GM19397 (cell line): ENCODE results near the gene SCUBE1.

Source experiments
- ATAC-seq: cut with Tn5 transposase; IDR thresholded peaks from one replicate; pipeline ENCODE4 v1.9.1; 2021; ENCODE audit warnings: mild to moderate bottlenecking, moderate library complexity; ENCODE audit not compliant: unreplicated experiment

The SCUBE1 gene

DNA sequence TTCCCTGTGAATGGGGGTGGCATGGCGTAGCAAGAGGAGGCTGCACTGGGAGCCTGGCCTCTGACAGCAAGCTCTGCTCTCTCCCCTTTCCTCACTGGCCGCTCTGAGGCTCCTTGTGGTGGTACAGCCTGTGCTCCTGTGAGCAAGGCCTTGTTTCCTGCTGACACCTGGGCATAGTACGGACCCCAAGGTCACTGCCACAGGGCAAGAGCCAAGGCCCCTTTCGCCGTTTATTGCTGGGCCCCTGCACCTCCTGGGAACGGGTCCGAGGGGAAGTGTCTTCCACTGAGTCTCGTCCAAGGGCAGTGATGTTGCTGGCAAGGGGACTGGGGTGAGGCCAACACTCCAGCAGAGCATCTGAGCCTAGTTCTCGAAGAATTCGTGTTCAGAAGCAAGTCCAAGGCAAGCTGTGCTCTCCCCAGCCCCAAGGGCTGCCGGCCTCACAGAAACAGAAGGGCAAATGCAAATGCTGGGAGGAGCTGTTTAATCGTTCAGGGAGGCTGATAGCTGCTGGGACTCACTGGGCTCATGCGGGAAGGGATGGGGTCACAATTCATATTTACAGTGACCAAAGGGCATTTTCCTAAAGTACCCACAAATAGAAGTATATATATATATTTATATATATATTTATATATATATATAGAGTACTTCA is 140.3 kb downstream of the SCUBE1 start:
- no peak for ATAC-seq

DNA sequence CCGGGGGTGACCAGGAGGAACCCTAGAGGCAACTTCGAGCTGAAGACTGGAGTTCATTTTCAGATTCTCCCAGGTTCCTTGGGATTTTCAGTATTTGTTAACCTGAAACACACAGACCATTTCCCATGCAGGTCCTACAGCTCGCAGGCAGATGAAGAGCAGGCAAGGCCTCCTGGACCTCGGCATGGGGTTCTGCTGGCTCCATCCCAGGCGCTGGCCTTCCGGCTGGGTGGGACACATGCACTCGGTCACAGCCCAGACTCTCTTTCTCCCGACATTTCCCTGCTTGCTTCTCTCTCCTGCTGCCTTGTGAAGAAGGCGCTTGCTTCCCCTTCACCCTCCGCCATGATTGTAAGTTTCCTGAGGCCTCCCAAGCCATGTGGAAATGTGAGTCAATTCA is 140.8 kb downstream of the SCUBE1 start:
- ATAC-seq = no peak

- no peak for ATAC-seq
Measured at GRCh38 chr22:43201486-43202219, 141.5 kb downstream of the SCUBE1 start.

- ATAC-seq = no peak
Measured at GRCh38 chr22:43200555-43200954, 142.6 kb downstream of the SCUBE1 start.

DNA sequence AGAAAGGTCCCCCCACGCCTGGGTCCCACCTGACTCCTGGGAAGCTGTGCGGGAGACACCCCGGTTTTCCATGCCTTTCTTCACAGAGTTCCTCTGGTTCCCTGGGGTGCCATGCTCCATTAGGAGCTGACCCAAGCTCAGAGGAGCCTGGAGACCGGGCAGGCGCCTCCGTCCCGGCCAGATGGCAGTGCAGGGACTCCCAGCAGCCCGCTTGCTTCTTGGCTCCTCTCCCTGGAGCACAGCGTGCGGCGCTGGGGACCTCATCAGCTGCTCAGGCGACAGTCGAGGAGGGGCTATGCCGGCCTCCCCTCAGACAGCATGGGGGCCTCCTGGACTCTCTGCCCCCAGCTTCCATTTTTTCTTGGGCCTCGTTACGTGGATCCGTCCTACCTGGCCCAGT is 143.1 kb downstream of the SCUBE1 start:
- ATAC-seq = no peak

DNA sequence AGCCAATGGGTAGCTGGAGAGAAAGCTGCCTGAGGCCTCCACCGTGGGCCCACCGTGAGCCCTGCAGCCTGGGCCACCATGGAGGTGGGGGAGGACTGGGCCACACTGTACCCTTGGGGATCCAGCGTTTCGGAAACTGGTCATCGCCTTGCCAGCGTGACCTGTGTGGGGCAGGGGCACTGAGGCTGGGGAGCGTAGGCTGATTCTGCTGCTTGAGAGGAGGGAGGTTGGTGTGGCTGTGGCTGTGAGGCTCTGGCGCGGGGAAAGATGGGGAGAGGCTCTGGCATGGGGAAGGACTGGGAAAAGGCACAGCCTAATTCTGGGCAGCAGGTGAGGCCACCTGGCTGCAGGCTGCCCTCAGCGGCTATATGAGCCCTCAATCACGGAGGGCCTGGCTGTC is 143.6 kb downstream of the SCUBE1 start:
- no peak for ATAC-seq

DNA sequence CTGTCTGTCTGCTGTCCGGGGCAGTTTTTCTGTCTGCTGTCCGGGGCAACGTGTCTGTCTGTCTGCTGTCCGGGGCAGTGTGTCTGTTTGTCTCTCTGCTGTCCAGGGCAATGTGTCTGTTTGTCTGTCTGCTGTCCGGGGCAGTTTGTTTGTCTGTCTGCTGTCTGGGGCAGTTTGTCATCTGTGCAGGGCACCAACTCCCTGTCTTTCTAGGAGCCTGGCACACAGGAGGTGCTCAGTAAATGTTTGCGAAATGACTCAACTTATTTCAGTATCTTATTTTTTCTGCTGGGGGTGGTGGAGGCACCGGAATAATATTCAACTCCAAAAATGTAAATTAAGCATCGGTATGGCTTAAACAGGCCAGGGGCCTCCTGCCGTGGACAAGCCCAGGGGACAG is 144.2 kb downstream of the SCUBE1 start:
- ATAC-seq = no peak

- ATAC-seq = no peak
Measured at GRCh38 chr22:43198126-43198525, 145.0 kb downstream of the SCUBE1 start.

DNA sequence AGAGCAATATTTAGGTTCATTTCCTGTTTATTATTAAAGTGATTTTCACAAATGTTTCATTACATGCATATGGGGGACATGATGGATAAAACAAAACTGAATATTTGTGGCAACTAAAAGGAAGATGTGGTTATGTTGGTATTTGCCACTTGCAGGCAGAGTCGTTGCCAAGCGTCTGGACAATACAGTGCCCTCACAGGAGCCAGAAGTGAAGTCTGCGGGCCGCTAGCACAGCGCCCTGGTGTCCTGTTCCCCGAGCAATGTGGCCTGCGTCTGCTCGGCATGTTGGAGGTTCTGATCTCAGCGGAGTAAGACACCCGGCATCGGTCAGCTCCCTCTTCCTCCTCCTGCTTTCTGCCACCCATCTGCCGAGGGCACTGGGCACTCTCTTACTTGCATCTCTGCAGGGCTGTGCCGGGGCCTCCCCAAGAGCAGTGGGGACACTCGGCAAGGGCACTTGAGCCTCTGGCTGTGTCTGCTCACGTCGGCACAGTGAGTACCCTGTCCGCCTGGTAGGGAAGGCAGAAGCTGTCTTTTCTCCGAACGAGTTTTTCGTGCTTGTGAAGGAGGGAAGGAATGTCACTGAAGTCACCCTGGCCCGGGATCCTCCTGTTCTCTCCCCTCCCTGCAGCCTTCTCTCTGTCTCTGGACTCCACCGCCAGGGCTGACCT is 145.8 kb downstream of the SCUBE1 start:
- no peak for ATAC-seq

DNA sequence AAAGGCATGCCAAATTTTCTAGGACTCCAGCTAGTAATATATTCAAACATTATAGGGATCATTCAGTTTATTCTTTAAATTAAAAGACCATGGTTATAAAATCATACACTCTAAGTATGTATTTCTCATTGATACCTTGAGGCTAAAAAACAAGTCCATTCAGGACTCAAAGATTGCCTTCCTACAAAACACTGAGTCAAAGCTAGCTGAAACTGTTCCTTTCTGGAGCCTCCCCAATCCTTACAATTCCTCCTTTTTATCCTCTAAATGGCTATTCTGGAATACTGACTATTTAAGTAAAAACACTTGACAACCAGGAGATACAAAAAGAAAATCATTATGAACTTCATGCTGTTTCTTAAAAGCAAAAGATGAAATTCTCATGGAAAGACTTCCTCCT is 151.3 kb downstream of the SCUBE1 start:
- ATAC-seq = no peak

DNA sequence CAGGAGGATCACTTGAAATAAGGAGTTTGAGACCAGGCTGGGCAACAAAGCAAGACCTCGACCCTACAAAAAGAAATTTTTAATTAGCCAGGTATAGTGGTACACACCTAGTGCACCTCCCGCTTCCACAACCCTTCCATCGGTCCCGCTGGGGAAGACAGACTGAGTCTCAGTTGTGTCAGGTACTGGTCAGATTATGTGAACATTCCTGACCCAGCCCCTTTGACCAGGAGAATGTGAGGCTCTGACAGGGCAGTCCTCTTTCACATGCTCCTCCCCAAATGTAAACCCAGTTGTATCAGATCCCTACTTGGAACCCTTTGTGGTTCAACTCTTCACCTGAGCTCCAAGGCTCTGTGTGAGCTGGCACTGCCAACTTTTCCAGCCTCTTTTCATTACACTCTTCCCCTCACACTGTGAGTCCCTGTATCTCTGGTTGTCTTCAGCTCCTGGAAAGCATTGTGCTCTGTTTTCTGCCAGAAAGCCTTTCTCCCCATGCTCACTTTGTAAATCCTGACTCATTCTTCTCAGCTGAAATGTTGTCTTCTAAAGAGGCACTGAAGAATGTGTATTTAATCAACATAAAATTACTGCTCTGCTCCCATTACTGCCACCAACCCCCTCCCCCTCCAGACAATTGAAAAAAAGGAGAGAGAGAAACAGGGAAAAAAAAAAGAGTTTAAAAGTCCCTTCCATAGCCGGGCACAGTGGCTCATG is 154.2 kb downstream of the SCUBE1 start:
- no peak for ATAC-seq

DNA sequence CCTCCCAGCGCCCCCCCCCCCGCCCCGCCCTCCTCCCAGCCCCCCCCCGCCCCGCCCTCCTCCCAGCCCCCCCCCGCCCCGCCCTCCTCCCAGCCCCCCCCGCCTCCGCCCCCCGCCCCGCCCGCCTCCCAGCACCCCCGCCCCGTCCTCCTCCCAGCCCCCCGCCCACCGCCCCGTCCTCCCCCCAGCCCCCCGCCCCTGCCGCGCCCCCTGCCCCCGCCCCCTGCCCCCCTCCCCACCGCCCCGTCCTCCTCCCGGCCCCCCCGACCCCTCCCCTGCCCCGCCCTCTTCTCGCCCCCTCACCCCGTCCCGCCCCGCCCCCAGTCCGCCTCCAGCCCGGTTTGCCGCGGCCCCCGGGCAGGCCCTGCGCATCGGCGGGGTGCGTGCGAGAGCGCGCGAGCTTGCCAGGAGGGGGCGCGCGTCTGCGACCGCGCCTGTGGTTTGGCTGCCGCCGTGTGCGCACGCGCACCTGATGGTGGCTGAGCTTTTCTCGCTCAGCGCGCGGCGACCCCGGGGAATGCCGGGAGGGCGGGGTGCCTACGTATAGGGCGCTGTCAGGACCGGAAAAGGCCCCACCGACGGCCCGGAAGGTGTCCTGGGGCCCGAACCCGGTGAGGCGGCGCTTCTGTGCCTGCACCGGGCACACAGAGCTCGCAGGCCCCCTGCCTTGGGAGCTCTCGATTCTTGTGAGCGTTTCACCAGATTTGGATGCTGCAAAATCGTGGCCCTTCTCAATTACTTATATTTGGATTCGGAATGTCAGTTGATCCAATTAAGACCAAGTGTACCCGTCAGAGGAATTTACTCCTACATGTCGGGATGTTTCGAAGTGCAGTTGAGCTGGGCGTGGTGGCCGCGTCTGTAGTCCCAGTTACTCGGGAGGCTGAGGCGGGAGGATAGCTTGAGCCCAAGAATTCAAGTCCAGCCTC is 155.7 kb downstream of the SCUBE1 start:
- ATAC-seq = peak; percentile 88

DNA sequence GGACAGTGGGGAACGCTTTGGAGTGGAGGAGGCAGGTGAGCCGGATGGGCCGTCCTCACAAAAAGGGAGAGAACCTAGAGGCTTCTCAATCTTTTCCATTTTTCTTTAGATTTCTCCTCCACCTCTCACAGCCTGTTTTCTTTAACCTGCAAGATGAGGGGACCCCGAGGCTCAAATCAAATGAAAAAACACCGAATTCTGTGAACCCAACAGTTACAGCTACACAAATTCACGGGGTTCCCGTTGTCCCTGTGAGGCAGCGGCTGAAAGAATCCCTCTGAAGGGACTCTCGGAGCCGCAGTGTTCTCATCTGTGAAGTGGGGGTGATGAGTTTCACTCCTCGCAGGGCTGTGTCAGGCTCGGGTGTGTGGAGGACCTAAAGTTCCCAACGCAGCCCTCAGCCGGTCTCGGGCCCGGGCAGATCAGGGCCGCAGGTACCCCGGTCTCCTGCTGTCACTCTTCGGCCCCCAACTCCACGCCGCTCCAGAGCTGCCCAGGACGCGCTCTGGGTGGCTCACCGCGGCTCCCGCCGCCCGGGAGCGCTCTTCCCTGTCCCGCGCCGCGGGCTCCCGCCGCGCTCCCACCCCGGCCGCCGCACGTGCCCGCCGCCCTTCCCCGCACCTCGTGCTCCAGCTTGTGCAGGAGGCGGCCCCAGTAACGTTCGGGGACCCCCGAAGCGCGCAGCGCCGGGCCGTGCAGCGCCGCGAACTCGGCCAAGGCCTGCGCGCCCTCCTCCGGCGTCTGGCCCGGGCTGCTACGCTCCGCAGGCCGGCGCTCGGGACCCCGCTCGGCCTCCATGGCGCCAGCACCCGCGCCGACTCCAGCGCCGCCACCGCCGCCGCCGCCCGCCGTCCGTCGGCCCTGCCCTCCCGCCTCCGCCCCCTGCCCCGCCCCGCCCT is 156.7 kb downstream of the SCUBE1 start, which contains the start of gene TTLL12:
Gene TTLL12, minus strand, starts transcription at position 863 of the 899 bp plus-strand sequence. Its CDS starts 65 bp downstream, at position 798.
- ATAC-seq = peak; percentile 53

GRCh38 chr22:43185860-43186261 is 157.3 kb downstream of the SCUBE1 start:
- ATAC-seq = no peak

GRCh38 chr22:43183496-43184277 is 159.5 kb downstream of the SCUBE1 start:
- no peak for ATAC-seq

GRCh38 chr22:43182726-43183125 is 160.4 kb downstream of the SCUBE1 start:
- no peak for ATAC-seq

DNA sequence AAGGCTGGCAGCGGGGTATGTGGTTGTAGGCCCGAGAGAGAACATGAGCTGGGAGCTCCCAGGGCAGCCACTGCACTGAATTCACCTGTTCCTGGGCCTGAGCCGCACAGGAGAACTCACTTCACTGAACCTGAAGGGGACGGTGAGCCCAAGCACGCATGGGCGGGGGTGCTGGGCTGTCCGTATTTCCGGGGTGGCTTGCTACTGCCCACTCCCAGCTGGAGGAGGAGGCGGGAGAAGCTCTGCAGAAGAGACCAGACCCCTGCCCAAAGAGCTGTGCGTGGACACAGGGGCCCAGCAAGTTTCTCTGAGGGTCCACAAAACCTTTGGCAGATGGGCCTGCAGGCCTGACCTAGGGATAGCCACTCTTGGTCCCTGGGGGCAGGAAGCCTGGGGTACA is 161.1 kb downstream of the SCUBE1 start:
- ATAC-seq = no peak

DNA sequence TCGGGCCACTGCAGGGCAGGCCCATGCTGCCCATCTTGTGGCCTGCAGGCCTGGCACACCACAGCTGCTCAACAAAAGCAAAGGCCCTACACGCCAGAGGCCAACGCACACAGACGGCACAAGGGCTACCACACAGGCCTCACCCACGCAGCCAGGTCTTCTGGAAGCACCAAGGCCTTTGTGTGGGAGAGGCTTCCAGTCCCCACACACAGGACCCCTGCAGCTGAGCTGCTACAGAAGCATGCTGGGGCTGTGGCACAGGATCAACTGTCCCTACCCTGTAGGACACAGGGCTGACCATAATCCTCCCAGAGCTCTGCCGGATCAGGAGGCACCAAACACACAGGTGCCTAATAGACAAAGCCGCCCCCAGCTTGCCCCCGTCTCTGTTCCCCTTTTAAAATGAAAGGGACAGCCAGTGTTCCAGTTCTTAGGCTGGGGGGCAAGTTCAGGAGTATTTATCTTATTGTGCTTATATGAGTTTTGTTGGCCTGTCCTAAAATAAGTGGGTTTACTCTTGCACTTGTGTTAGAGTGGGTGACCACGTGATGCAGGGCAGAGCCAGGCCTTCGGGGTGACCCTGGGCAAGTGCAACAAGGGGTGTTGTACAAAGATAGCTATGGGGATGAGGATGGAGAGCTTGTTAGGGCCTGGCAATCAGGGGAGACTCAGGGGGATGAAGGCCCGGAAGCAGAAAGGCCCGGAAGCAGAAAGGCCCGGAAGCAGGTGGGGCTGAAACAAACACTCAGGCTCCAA is 161.7 kb downstream of the SCUBE1 start:
- no peak for ATAC-seq
